ENCODE measurements around the gene MMADHC.

MMADHC gene

GRCh38 chr2:149556452-149556851 is 31.1 kb downstream of the MMADHC start:
- no peak for DNase-seq (ENCODE audit: low read depth in 2 of 2)

- DNase-seq (ENCODE audit: low read depth in 2 of 2) = no peak
These were observed 34.7 kb downstream of the MMADHC start for GRCh38 chr2:149552830-149553229.

- no peak for DNase-seq (ENCODE audit: low read depth in 2 of 2)
These were observed 35.3 kb downstream of the MMADHC start for GRCh38 chr2:149552226-149552625.

- no peak for DNase-seq (ENCODE audit: low read depth in 2 of 2)
These were observed 42.9 kb downstream of the MMADHC start for GRCh38 chr2:149544692-149545091.

- no peak for DNase-seq (ENCODE audit: low read depth in 2 of 2)
These were observed 43.7 kb downstream of the MMADHC start for GRCh38 chr2:149543845-149544244.

GRCh38 chr2:149540138-149540537 is 47.4 kb downstream of the MMADHC start:
- no peak for DNase-seq (ENCODE audit: low read depth in 2 of 2)

GRCh38 chr2:149538138-149538833 is 49.3 kb downstream of the MMADHC start:
- no peak for DNase-seq (ENCODE audit: low read depth in 2 of 2)

- DNase-seq (ENCODE audit: low read depth in 2 of 2) = no peak
These were observed 50.4 kb downstream of the MMADHC start for GRCh38 chr2:149537092-149537726.

- no peak for DNase-seq (ENCODE audit: low read depth in 2 of 2)
These were observed 50.9 kb downstream of the MMADHC start for GRCh38 chr2:149536649-149537048.

GRCh38 chr2:149534674-149535073 is 52.9 kb downstream of the MMADHC start:
- no peak for DNase-seq (ENCODE audit: low read depth in 2 of 2)

GRCh38 chr2:149528983-149529382 is 58.6 kb downstream of the MMADHC start:
- DNase-seq (ENCODE audit: low read depth in 2 of 2) = no peak

- no peak for DNase-seq (ENCODE audit: low read depth in 2 of 2)
These were observed 59.4 kb downstream of the MMADHC start for GRCh38 chr2:149527998-149528755.

GRCh38 chr2:149526689-149527088 is 60.9 kb downstream of the MMADHC start:
- no peak for DNase-seq (ENCODE audit: low read depth in 2 of 2)

GRCh38 chr2:149525323-149525722 is 62.3 kb downstream of the MMADHC start:
- no peak for DNase-seq (ENCODE audit: low read depth in 2 of 2)

All from activated CD8-positive, alpha-beta memory T cell treated with anti-CD3 and anti-CD28 coated beads for 4 hours (primary cell).